Left lung (tissue), 10 donors: ENCODE measurements around the gene UBP1. TPM values are rescaled to one million over a fixed set of nuclear protein-coding genes. Genes with fewer than 3 reads are reported as not detected.
A peak's percentile ranks its signal among the peaks of the same experiment; 100 is the strongest.

Experiments used
- ATAC-seq: fragments of 200-7000 bp; cut with Tn5 transposase; one replicate; pipeline ENCODE4 v1.9.1; 2020; ENCODE audit warnings: moderate library complexity
- DNase-seq, 4 donors: peaks; one replicate each; pipeline ENCODE4 v3.0.0-alpha.2; 2013 to 2020
- H3K27ac ChIP-seq, 2 donors: fragments of 200-600 bp; sonication (generic) in 1 of 2; one replicate each; pipeline versions ENCODE4 v1.5.0 to v1.8.0; 2020 to 2021
- H3K27me3 ChIP-seq, 2 donors: fragments of 200-600 bp; sonication (generic) in 1 of 2; one replicate each; pipeline versions ENCODE4 v1.5.0 to v1.8.0; 2020 to 2021
- H3K36me3 ChIP-seq, 2 donors: fragments of 200-600 bp; sonication (generic) in 1 of 2; one replicate each; pipeline versions ENCODE4 v1.5.0 to v1.8.0; 2020 to 2021
- H3K4me1 ChIP-seq, 2 donors: fragments of 200-600 bp; one replicate each; pipeline ENCODE4 v1.8.0; 2021
- H3K4me3 ChIP-seq, 2 donors: fragments of 200-600 bp; sonication (generic) in 1 of 2; one replicate each; pipeline versions ENCODE4 v1.5.0 to v1.8.0; 2020 to 2021; ENCODE audit warnings: mild to moderate bottlenecking in 1 of 2
- H3K9me3 ChIP-seq, 2 donors: fragments of 200-600 bp; sonication (generic) in 1 of 2; one replicate each; pipeline versions ENCODE4 v1.5.0 to v1.8.0; 2020 to 2021
- CTCF ChIP-seq, 2 donors: fragments of 200-600 bp; sonication (generic) in 1 of 2; IDR thresholded peaks; one replicate each; pipeline versions ENCODE4 v1.5.0 to v1.8.0; 2021; ENCODE audit warnings: antibody characterized with exemption in 2 of 2
- intact Hi-C, 2 donors: fragments of 100-400 bp; cut with DNase I; formaldehyde crosslinking; loops; one replicate each; pipeline versions ENCODE4 v1.11.2 to v1.14.2; 2022
- polyA plus RNA-seq, 6 donors: library from polyadenylated mRNA; unstranded; fragments of 120-200 nt; gene quantifications; one replicate each; pipeline ENCODE4 v1.2.1, GENCODE V29; 2013; ENCODE audit not compliant: insufficient read length in 6 of 6
- total RNA-seq, 2 donors: library from RNA; stranded (reverse); fragmentation: NEBNext Ultra II Directional; extraction: Animal tissue kit (Norgen Biotek cat#: 25700); gene quantifications; one replicate each; pipeline ENCODE4 v1.2.1, GENCODE V29; 2021
- donor health status: DM: no; HTN: yes; CAD: no.
- donor health status: DM: no; HTN: no; CAD: no.

The UBP1 gene
- total and polyA plus RNA-seq, 8 donors: 60.9 to 135 (median 124) TPM

GRCh38 chr3:33428734-33429133 lies 11.5 kb downstream of the UBP1 start:
- no peaks in the 10 kb centered on the region for H3K27me3 ChIP-seq
- intact Hi-C loops: no loop called here
- peaks cover 0 to 14% of the 10 kb centered on the region in 2 donors for H3K36me3 ChIP-seq
- peak; percentile 16 for ATAC-seq
- no peak for TF ChIP-seq CTCF (IDR thresholded peaks at IDR 0.05)
- H3K27ac ChIP-seq: no peak overlapping the region
- H3K4me3 ChIP-seq: no peak overlapping the region
- DNase-seq: peak in 1 of 4 donors; percentile 5
- no peaks in the 10 kb centered on the region for H3K9me3 ChIP-seq
- H3K4me1 ChIP-seq: peaks cover 9 to 90% of the 10 kb centered on the region in 2 donors

- intact Hi-C loops: no loop called here
- ATAC-seq (no peak), DNase-seq (no peak)
- Histone ChIP-seq H3K4me1 (peaks cover 5 to 70% of the 10 kb centered on the region in 2 donors), H3K4me3 (no peak overlapping the region), H3K36me3 (peaks cover 0 to 32% of the 10 kb centered on the region in 2 donors), H3K27ac (no peak overlapping the region), H3K9me3 (no peaks in the 10 kb centered on the region), H3K27me3 (no peaks in the 10 kb centered on the region)
- no peak for TF ChIP-seq CTCF (IDR thresholded peaks at IDR 0.05)
Measured at GRCh38 chr3:33426630-33427317, 13.4 kb downstream of the UBP1 start.

GRCh38 chr3:33426068-33426467 lies 14.1 kb downstream of the UBP1 start:
- DNase-seq (no peak), ATAC-seq (no peak)
- Histone ChIP-seq H3K27ac (no peak overlapping the region), H3K9me3 (no peaks in the 10 kb centered on the region), H3K27me3 (no peaks in the 10 kb centered on the region), H3K4me3 (no peak overlapping the region), H3K4me1 (peaks cover 5 to 63% of the 10 kb centered on the region in 2 donors), H3K36me3 (peaks cover 0 to 39% of the 10 kb centered on the region in 2 donors)
- TF ChIP-seq CTCF (IDR thresholded peaks at IDR 0.05): no peak
- intact Hi-C loops: no loop called here

- DNase-seq (no peak), ATAC-seq (no peak)
- no peak overlapping the region for H3K4me3 ChIP-seq
- no peaks in the 10 kb centered on the region for H3K27me3 ChIP-seq
- no peak overlapping the region for H3K27ac ChIP-seq
- H3K9me3 ChIP-seq: no peaks in the 10 kb centered on the region
- intact Hi-C loops: no loop called here
- H3K4me1 ChIP-seq: peaks cover 5 to 59% of the 10 kb centered on the region in 2 donors
- no peak for TF ChIP-seq CTCF (IDR thresholded peaks at IDR 0.05)
- H3K36me3 ChIP-seq: peaks cover 0 to 45% of the 10 kb centered on the region in 2 donors
Measured at GRCh38 chr3:33425453-33425852, 14.8 kb downstream of the UBP1 start.

- Histone ChIP-seq H3K4me1 (peaks cover 5 to 59% of the 10 kb centered on the region in 2 donors), H3K27me3 (no peaks in the 10 kb centered on the region), H3K27ac (no peak overlapping the region), H3K4me3 (no peak overlapping the region), H3K9me3 (no peaks in the 10 kb centered on the region), H3K36me3 (peaks cover 0 to 52% of the 10 kb centered on the region in 2 donors)
- DNase-seq (no peak), ATAC-seq (no peak)
- intact Hi-C loops: no loop called here
- no peak for TF ChIP-seq CTCF (IDR thresholded peaks at IDR 0.05)
Measured at GRCh38 chr3:33424606-33425452, 15.4 kb downstream of the UBP1 start.
